GM12878 (cell line): ENCODE measurements around the gene DNPEP. TPM values are rescaled to one million over a fixed set of nuclear protein-coding genes. Genes with fewer than 3 reads are reported as not detected.
A peak's percentile ranks its signal among the peaks of the same experiment; 100 is the strongest.

Experiments used
- ATAC-seq: fragments of 200-7000 bp; cut with Tn5 transposase; 3 replicates; pipeline ENCODE4 v1.9.1; 2020; ENCODE audit warnings: mild to moderate bottlenecking, moderate library complexity
- BruUV-seq: library from RNA; stranded (reverse); fragments of 400-500 nt; replicated peaks from 2 replicates; lab custom pipeline; 2021; lab: Mats Ljungman, UMichigan
- CTCF ChIA-PET: fragments of 300-600 bp; sonication (Branson Sonifier 250); formaldehyde crosslinking; extraction: SDS; loops from one replicate; lab custom pipeline; 2021; ENCODE audit warnings: inconsistent platforms; lab: Yijun Ruan, JAX
- POLR2A ChIA-PET: fragments of 350-600 bp; formaldehyde crosslinking; extraction: SDS; loops from one replicate; lab custom pipeline; 2021; ENCODE audit warnings: inconsistent platforms; lab: Charles Lee
- RAD21 ChIA-PET: fragments of 300-600 bp; sonication (Branson Sonifier 250); formaldehyde crosslinking; loops from one replicate; lab custom pipeline; 2023; ENCODE audit warnings: antibody characterized with exemption; ENCODE audit not compliant: unreplicated experiment; lab: Charles Lee
- SMC1A ChIA-PET: fragments of 300-600 bp; sonication (Branson Sonifier 250); formaldehyde crosslinking; loops from one replicate; lab custom pipeline; 2023; ENCODE audit not compliant: unreplicated experiment, uncharacterized antibody; lab: Charles Lee
- DNase-seq: peaks from one replicate; pipeline ENCODE4 v3.0.0-alpha.2; 2011; ENCODE audit warnings: low read depth, low spot score
- FAIRE-seq: peaks from 3 replicates; lab custom pipeline; 2011; peaks lifted over from hg19 to GRCh38; lab: Jason Lieb, UNC
- H2AFZ ChIP-seq: 2 replicates; pipeline ENCODE4 v1.6.0; 2011; ENCODE audit warnings: low read depth, low read length, control low read depth; ENCODE audit not compliant: control insufficient read depth
- H3K27ac ChIP-seq: 2 replicates; pipeline ENCODE4 v1.5.1; 2011; ENCODE audit warnings: control low read depth; ENCODE audit not compliant: control insufficient read depth, insufficient read depth
- H3K27me3 ChIP-seq, 2 experiments: replicated peaks in 1 of 2; 2 replicates each; pipeline versions ENCODE4 v1.6.0 to v1.6.1; 2011; ENCODE audit warnings: low read length in 1 of 2; ENCODE audit not compliant: control insufficient read depth in 2 of 2, insufficient read depth in 2 of 2
- H3K36me3 ChIP-seq, 2 experiments: 2 replicates each; pipeline ENCODE4 v1.5.1; 2011; ENCODE audit warnings: low read length in 1 of 2; ENCODE audit not compliant: control insufficient read depth in 2 of 2, insufficient read depth in 2 of 2
- H3K4me1 ChIP-seq: 2 replicates; pipeline ENCODE4 v1.6.1; 2011; ENCODE audit warnings: mild to moderate bottlenecking, low read length, moderate library complexity, mixed read lengths; ENCODE audit not compliant: control insufficient read depth, insufficient read depth
- H3K4me2 ChIP-seq: 2 replicates; pipeline ENCODE4 v1.6.0; 2011; ENCODE audit warnings: control low read depth; ENCODE audit not compliant: control insufficient read depth, insufficient read depth
- H3K4me3 ChIP-seq: fragments of 200-600 bp; sonication (generic); 2 replicates; pipeline ENCODE4 v1.5.1; 2016
- H3K79me2 ChIP-seq: 2 replicates; pipeline ENCODE4 v1.6.0; 2011; ENCODE audit warnings: low read length; ENCODE audit not compliant: control insufficient read depth, insufficient read depth
- H3K9ac ChIP-seq: 2 replicates; pipeline ENCODE4 v1.8.0; 2011; ENCODE audit warnings: low read length, control low read depth, mixed read lengths; ENCODE audit not compliant: control insufficient read depth, insufficient read depth
- H3K9me3 ChIP-seq: replicated peaks from 3 replicates; pipeline ENCODE4 v1.5.1; 2011; ENCODE audit warnings: mild to moderate bottlenecking, low read length; ENCODE audit not compliant: control insufficient read depth, insufficient read depth
- H4K20me1 ChIP-seq: 2 replicates; pipeline ENCODE4 v1.6.0; 2011; ENCODE audit not compliant: control insufficient read depth, insufficient read depth
- ATF3 ChIP-seq: IDR thresholded peaks from 2 replicates; pipeline ENCODE4 v1.6.1; 2011; ENCODE audit warnings: low read depth, mild to moderate bottlenecking, low read length, moderate library complexity, borderline replicate concordance; ENCODE audit errors: extremely low read depth
- BMI1 ChIP-seq: fragments of 450-650 bp; IDR thresholded peaks from 2 replicates; pipeline ENCODE4 v1.6.1; 2016; ENCODE audit warnings: mild to moderate bottlenecking, moderate library complexity, borderline replicate concordance
- DPF2 ChIP-seq: fragments of 450-650 bp; IDR thresholded peaks from 2 replicates; pipeline ENCODE4 v1.6.1; 2017; ENCODE audit warnings: mild to moderate bottlenecking
- GABPA ChIP-seq: IDR thresholded peaks from 2 replicates; pipeline ENCODE4 v1.6.1; 2014; ENCODE audit warnings: antibody characterized with exemption, low read depth, mild to moderate bottlenecking, inconsistent platforms
- HCFC1 ChIP-seq: fragments of 150-350 bp; IDR thresholded peaks from 2 replicates; pipeline ENCODE4 v1.6.1; 2014; ENCODE audit warnings: low read length
- IKZF1 ChIP-seq: fragments of 450-650 bp; conservative IDR thresholded peaks from 2 replicates; pipeline ENCODE4 v1.6.1; 2017; ENCODE audit warnings: antibody characterized with exemption, mild to moderate bottlenecking
- IKZF2 ChIP-seq, 2 experiments: fragments of 450-650 bp; IDR thresholded peaks; 2 replicates each; pipeline ENCODE4 v1.6.1; 2017; ENCODE audit warnings: mild to moderate bottlenecking in 2 of 2, moderate library complexity in 2 of 2
- IRF4 ChIP-seq: IDR thresholded peaks from 2 replicates; pipeline ENCODE4 v1.6.1; 2011; ENCODE audit warnings: low read depth, low read length
- MAX ChIP-seq: IDR thresholded peaks from 2 replicates; pipeline ENCODE4 v1.6.1; 2012; ENCODE audit warnings: low read depth, low read length, improper control_type of control experiment
- NFYA ChIP-seq: IDR thresholded peaks from 2 replicates; pipeline ENCODE4 v1.6.1; 2011; ENCODE audit warnings: low read depth, mild to moderate bottlenecking, low read length, improper control_type of control experiment, borderline replicate concordance
- PAX8 ChIP-seq: fragments of 450-650 bp; IDR thresholded peaks from 2 replicates; pipeline ENCODE4 v1.6.1; 2017; ENCODE audit warnings: mild to moderate bottlenecking, moderate library complexity
- TCF12 ChIP-seq: IDR thresholded peaks from 2 replicates; pipeline ENCODE4 v1.6.1; 2011; ENCODE audit warnings: low read depth, mild to moderate bottlenecking, low read length
- ZNF384 ChIP-seq: IDR thresholded peaks from 2 replicates; pipeline ENCODE4 v1.6.1; 2012; ENCODE audit warnings: low read depth, mild to moderate bottlenecking, low read length, improper control_type of control experiment, borderline replicate concordance
- WGBS: methylation state at CpG from one replicate; pipeline ENCODE4 v1.1.6; 2016; ENCODE audit warnings: low lambda C conversion rate; ENCODE audit not compliant: insufficient replicate concordance, insufficient coverage; ENCODE audit errors: missing lambda C conversion rate; 5-methylcytosine and 5-hydroxymethylcytosine counted together
- in situ Hi-C: fragments of 300-500 bp; cut with MboI; formaldehyde crosslinking; loops from 9 replicates; pipeline ENCODE4 v1.14.3; 2018; ENCODE audit warnings: mixed read lengths
- intact Hi-C: fragments of 100-400 bp; cut with micrococcal nuclease; formaldehyde crosslinking; loops from one replicate; pipeline ENCODE4 v1.14.2; 2022; ENCODE audit not compliant: unreplicated experiment
- polyA plus RNA-seq, 11 experiments: library from polyadenylated mRNA; depleted of rRNA in 4 of 11; unstranded in 6 of 11; stranded (reverse) in 5 of 11; fragments of >200 nt; fragmentation: Nextera tagmentation in 4 of 11; fragmentation: Illumina TruSeq in 1 of 11; extraction: Ambion mirVana in 4 of 11; extraction: Trizol in 1 of 11; gene quantifications; 1 replicate in 1 of 11; 2 replicates in 10 of 11; pipeline versions ENCODE4 v1.2.1 to v1.2.3, GENCODE V29; 2011 to 2016; ENCODE audit warnings: inconsistent platforms in 2 of 11, missing spikeins in 2 of 11, low read depth in 1 of 11
- total RNA-seq, 4 experiments: library from RNA; depleted of rRNA in 3 of 4; stranded (reverse); fragments of >200 nt in 3 of 4; fragmentation: Illumina TruSeq in 1 of 4; extraction: Trizol in 1 of 4; gene quantifications; 2 replicates each; pipeline versions ENCODE4 v1.2.1 to v1.2.3, GENCODE V29; 2013 to 2021
- TF ChIP-seq, protein P1 (sequence below): fragments of 450-650 bp; formaldehyde crosslinking; IDR thresholded peaks from 2 replicates; pipeline ENCODE4 v1.4.0; 2020; ENCODE audit warnings: mild to moderate bottlenecking, moderate library complexity
- TF ChIP-seq, protein P2 (sequence below): IDR thresholded peaks from 2 replicates; pipeline ENCODE4 v1.6.1; 2012; ENCODE audit warnings: improper control_type of control experiment, low read depth, low read length; ENCODE audit not compliant: insufficient replicate concordance

The DNPEP gene
- total and polyA plus RNA-seq, 10 of the 15 experiments (the other 5 are each of a cell fraction or from before 2014, with no cell fraction given), result 33.1 to 82.0 (median 64.1) TPM

GRCh38 chr2:219362524-219363164 lies 25.1 kb downstream of the DNPEP start:
- Histone ChIP-seq H3K79me2 (no peaks in the 10 kb centered on the region), H4K20me1 (no peaks in the 10 kb centered on the region), H3K27me3 (no peaks in the 10 kb centered on the region; a peak in 1 of 4 replicates), H3K4me1 (peaks cover 4% of the 10 kb centered on the region; the same call in 1 of the 2 replicates), H3K9ac (no peak overlapping the region), H3K27ac (no peak overlapping the region), H2AFZ (no peak overlapping the region), H3K36me3 (no peaks in the 10 kb centered on the region), H3K4me2 (no peak overlapping the region), H3K9me3 (no peaks in the 10 kb centered on the region), H3K4me3 (no peak overlapping the region)
- in situ Hi-C loops (no loop called here), intact Hi-C loops (no loop called here)
- ATAC-seq (peak; percentile 87), DNase-seq (peak; percentile 34), FAIRE-seq (no peak)
- ChIA-PET SMC1A (no interaction called here), CTCF (interaction anchor here (1.3 to 3.2 kb wide), 2 partner anchors 10 to 27 kb away, joined by 5 to 18 read pairs; no protein-coding TSS in a partner anchor), POLR2A (no interaction called here), RAD21 (no interaction called here)
- WGBS, result 35% methylated on average over 3 of the region's 3 CpGs
- BruUV-seq, result no TSS peak
- TF ChIP-seq, protein P1, sequence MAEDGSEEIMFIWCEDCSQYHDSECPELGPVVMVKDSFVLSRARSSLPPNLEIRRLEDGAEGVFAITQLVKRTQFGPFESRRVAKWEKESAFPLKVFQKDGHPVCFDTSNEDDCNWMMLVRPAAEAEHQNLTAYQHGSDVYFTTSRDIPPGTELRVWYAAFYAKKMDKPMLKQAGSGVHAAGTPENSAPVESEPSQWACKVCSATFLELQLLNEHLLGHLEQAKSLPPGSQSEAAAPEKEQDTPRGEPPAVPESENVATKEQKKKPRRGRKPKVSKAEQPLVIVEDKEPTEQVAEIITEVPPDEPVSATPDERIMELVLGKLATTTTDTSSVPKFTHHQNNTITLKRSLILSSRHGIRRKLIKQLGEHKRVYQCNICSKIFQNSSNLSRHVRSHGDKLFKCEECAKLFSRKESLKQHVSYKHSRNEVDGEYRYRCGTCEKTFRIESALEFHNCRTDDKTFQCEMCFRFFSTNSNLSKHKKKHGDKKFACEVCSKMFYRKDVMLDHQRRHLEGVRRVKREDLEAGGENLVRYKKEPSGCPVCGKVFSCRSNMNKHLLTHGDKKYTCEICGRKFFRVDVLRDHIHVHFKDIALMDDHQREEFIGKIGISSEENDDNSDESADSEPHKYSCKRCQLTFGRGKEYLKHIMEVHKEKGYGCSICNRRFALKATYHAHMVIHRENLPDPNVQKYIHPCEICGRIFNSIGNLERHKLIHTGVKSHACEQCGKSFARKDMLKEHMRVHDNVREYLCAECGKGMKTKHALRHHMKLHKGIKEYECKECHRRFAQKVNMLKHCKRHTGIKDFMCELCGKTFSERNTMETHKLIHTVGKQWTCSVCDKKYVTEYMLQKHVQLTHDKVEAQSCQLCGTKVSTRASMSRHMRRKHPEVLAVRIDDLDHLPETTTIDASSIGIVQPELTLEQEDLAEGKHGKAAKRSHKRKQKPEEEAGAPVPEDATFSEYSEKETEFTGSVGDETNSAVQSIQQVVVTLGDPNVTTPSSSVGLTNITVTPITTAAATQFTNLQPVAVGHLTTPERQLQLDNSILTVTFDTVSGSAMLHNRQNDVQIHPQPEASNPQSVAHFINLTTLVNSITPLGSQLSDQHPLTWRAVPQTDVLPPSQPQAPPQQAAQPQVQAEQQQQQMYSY (CRISPR knock-in tag), result no peak
- TF ChIP-seq IKZF2 (IDR thresholded peaks at IDR 0.05), result peak; percentile 26 to 49; a peak in 2 of 4 replicates
- no peak for TF ChIP-seq PAX8
- no peak for TF ChIP-seq GABPA
- TF ChIP-seq ATF3, result no peak
- peak; percentile 88 for TF ChIP-seq IRF4
- 0 out of 2 replicates have a peak, but pooled peaks have one; percentile 28 for TF ChIP-seq DPF2
- TF ChIP-seq IKZF1, result peak; percentile 41; the same call in 1 of the 2 replicates
- TF ChIP-seq MAX, result no peak
- TF ChIP-seq HCFC1, result no peak
- TF ChIP-seq TCF12, result 0 out of 2 replicates have a peak, but pooled peaks have one; percentile 56
- no peak for TF ChIP-seq ZNF384
- no peak for TF ChIP-seq BMI1
- no peak for TF ChIP-seq NFYA
- TF ChIP-seq, protein P2, sequence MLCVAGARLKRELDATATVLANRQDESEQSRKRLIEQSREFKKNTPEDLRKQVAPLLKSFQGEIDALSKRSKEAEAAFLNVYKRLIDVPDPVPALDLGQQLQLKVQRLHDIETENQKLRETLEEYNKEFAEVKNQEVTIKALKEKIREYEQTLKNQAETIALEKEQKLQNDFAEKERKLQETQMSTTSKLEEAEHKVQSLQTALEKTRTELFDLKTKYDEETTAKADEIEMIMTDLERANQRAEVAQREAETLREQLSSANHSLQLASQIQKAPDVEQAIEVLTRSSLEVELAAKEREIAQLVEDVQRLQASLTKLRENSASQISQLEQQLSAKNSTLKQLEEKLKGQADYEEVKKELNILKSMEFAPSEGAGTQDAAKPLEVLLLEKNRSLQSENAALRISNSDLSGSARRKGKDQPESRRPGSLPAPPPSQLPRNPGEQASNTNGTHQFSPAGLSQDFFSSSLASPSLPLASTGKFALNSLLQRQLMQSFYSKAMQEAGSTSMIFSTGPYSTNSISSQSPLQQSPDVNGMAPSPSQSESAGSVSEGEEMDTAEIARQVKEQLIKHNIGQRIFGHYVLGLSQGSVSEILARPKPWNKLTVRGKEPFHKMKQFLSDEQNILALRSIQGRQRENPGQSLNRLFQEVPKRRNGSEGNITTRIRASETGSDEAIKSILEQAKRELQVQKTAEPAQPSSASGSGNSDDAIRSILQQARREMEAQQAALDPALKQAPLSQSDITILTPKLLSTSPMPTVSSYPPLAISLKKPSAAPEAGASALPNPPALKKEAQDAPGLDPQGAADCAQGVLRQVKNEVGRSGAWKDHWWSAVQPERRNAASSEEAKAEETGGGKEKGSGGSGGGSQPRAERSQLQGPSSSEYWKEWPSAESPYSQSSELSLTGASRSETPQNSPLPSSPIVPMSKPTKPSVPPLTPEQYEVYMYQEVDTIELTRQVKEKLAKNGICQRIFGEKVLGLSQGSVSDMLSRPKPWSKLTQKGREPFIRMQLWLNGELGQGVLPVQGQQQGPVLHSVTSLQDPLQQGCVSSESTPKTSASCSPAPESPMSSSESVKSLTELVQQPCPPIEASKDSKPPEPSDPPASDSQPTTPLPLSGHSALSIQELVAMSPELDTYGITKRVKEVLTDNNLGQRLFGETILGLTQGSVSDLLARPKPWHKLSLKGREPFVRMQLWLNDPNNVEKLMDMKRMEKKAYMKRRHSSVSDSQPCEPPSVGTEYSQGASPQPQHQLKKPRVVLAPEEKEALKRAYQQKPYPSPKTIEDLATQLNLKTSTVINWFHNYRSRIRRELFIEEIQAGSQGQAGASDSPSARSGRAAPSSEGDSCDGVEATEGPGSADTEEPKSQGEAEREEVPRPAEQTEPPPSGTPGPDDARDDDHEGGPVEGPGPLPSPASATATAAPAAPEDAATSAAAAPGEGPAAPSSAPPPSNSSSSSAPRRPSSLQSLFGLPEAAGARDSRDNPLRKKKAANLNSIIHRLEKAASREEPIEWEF, result no peak
